Esophagus squamous epithelium (tissue), 5 donors: Measurements from ENCODE around the gene ADIPOR2. TPM values are rescaled to one million over a fixed set of nuclear protein-coding genes. Genes with fewer than 3 reads are reported as not detected.

ENCODE experiments used
- DNase-seq: peaks from one replicate; lab custom pipeline; 2025; lab: John Stamatoyannopoulos, UW
- H3K27ac ChIP-seq, 4 donors: fragments of 200-600 bp; sonication (generic); one replicate each; pipeline ENCODE4 v1.5.1; 2016 to 2019; ENCODE audit warnings: mild to moderate bottlenecking in 1 of 4
- H3K27me3 ChIP-seq, 4 donors: fragments of 200-600 bp; sonication (generic); 1 replicate in 3 of 4; 2 replicates in 1 of 4; pipeline versions ENCODE4 v1.5.1 to v1.6.0; 2017 to 2021; ENCODE audit warnings: antibody characterized with exemption in 1 of 4
- H3K36me3 ChIP-seq, 3 donors: fragments of 200-600 bp; sonication (generic); one replicate each; pipeline ENCODE4 v1.5.1; 2016 to 2019
- H3K4me1 ChIP-seq, 3 donors: fragments of 200-600 bp; sonication (generic); one replicate each; pipeline ENCODE4 v1.5.1; 2017 to 2019
- H3K4me3 ChIP-seq, 4 donors: fragments of 200-600 bp; sonication (generic); 1 replicate in 3 of 4; 2 replicates in 1 of 4; pipeline ENCODE4 v1.5.1; 2016 to 2019; ENCODE audit warnings: mild to moderate bottlenecking in 2 of 4, moderate library complexity in 1 of 4
- H3K9me3 ChIP-seq, 3 donors: fragments of 200-600 bp; sonication (generic); one replicate each; pipeline ENCODE4 v1.5.1; 2016 to 2019
- POLR2A ChIP-seq, 4 donors: fragments of 450-650 bp; IDR thresholded peaks; one replicate each; pipeline ENCODE4 v1.6.1; 2017; ENCODE audit warnings: antibody characterized with exemption in 4 of 4, mild to moderate bottlenecking in 4 of 4, moderate library complexity in 3 of 4
- WGBS, 2 donors: methylation state at CpG; one replicate each; pipeline ENCODE4 v1.1.5; 2018; 5-methylcytosine and 5-hydroxymethylcytosine counted together
- intact Hi-C: fragments of 100-400 bp; cut with DNase I; formaldehyde crosslinking; loops from one replicate; pipeline ENCODE4 v1.15.0; 2022
- total RNA-seq, 4 donors: library from RNA; depleted of rRNA; stranded (reverse); fragments of >200 nt; gene quantifications; one replicate each; pipeline ENCODE4 v1.1.0, GENCODE V29; 2016
- TF ChIP-seq, protein P1 (sequence below), 6 experiments: fragments of 450-650 bp in 4 of 6; fragments of 200-600 bp in 2 of 6; sonication (generic) in 2 of 6; IDR thresholded peaks; one replicate each; pipeline ENCODE4 v1.5.1; 2016 to 2019; ENCODE audit warnings: antibody characterized with exemption in 6 of 6, mild to moderate bottlenecking in 4 of 6, moderate library complexity in 4 of 6
- donor health status: DM: yes; HTN: yes; CAD: no.

The ADIPOR2 gene
- total RNA-seq, 4 donors from 2014 or later = 29.1 to 49.4 (median 31.1) TPM

DNA sequence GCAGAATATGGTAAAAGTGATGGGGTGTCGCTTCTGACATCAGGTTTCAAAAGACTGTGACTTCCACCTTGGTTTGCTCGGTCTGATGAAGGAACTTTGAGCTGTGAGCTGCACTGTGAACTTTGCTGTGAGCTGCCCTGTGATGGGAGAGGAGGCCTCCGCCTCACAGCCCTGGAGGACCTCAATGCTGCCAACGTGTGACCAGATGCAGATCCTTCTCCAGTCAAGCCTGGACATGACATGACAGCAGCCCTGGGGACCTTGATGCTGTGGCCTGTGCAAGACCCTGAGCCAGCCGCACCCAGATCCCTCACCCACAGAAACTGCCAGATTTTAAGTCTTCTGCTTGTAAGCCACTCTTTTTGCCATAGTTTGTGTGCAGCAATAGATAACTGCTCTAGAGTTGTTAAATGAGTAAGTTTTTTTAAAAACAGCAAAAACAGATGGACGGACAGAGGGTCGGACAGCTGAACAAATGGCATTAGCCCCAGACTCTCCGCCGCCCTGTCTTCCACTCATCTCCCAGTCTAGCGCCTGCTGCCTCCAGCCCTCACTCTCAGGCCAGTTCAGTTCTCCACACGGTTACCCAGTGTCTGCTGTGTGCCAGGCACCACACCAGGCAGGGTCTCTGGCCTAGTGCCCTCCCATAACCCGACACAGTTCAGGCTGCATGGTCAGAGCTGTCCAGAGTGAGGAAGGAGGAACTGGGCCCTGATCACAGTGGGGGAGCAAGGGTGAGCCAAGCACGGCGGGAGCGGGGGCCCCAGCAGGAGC, 116.4 kb downstream of the ADIPOR2 start:
- Histone ChIP-seq H3K9me3 (no peaks in the 10 kb centered on the region), H3K4me1 (peaks cover 0 to 21% (median 0%) of the 10 kb centered on the region in 3 donors), H3K27ac (no peak overlapping the region), H3K27me3 (peaks cover 0 to 5% (median 0%) of the 10 kb centered on the region in 4 donors), H3K4me3 (no peak overlapping the region), H3K36me3 (no peaks in the 10 kb centered on the region)
- DNase-seq = no peak
- intact Hi-C loops = no loop called here
- TF ChIP-seq, protein P1, sequence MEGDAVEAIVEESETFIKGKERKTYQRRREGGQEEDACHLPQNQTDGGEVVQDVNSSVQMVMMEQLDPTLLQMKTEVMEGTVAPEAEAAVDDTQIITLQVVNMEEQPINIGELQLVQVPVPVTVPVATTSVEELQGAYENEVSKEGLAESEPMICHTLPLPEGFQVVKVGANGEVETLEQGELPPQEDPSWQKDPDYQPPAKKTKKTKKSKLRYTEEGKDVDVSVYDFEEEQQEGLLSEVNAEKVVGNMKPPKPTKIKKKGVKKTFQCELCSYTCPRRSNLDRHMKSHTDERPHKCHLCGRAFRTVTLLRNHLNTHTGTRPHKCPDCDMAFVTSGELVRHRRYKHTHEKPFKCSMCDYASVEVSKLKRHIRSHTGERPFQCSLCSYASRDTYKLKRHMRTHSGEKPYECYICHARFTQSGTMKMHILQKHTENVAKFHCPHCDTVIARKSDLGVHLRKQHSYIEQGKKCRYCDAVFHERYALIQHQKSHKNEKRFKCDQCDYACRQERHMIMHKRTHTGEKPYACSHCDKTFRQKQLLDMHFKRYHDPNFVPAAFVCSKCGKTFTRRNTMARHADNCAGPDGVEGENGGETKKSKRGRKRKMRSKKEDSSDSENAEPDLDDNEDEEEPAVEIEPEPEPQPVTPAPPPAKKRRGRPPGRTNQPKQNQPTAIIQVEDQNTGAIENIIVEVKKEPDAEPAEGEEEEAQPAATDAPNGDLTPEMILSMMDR (IDR thresholded peaks at IDR 0.05) = no peak
- TF ChIP-seq POLR2A (IDR thresholded peaks at IDR 0.05) = no peak
- 85 to 89% methylated on average over 10 of the region's 15 CpGs for WGBS, 2 donors

DNA sequence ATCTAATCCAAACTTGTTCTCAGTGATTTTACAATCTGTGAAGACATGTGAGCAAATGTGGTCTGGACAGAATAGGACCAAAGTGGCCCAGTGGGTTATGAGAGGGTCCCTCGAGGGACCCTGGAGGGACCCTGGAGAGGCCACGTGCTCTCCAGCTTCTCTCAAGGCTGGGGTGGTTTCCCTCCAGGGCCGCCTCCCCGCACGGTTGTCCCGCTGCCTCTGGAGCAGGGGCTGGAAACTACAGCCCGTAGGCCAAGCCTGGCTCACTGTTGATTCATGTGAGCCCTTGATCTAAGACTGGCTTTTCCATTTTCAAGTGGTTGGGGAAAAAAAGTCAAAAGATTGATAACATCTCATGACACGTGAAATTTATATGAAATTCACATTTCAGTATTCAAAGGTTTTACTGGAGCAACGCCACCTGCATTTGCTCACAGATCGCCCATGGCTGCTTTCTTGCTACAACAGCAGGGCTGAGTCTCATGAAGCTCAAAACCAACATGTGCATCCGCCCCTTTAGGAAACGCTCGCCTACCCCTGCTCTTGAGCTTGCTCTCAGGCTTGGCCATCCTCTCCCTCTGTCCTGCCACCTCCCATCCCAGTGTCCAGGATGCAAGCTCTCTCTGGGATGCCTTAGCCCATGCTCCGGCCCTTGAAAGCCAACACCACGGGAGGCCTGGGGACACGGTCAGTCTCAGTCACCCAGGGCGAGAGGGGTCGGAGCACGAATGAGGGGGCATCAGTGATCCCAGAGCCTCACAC, 117.3 kb downstream of the ADIPOR2 start:
- 87 to 90% methylated on average over 9 to 16 of the region's 19 CpGs for whole genome bisulfite sequencing, 2 donors
- intact Hi-C loops = no loop called here
- no peaks in the 10 kb centered on the region for H3K9me3 ChIP-seq
- peaks cover 0 to 22% (median 0%) of the 10 kb centered on the region in 3 donors for H3K4me1 ChIP-seq
- peaks cover 0 to 6% (median 0%) of the 10 kb centered on the region in 4 donors for H3K27me3 ChIP-seq
- H3K4me3 ChIP-seq = no peak overlapping the region
- DNase-seq = no peak
- TF ChIP-seq, protein P1 (IDR thresholded peaks at IDR 0.05) = no peak
- no peak for TF ChIP-seq POLR2A (IDR thresholded peaks at IDR 0.05)
- no peak overlapping the region for H3K27ac ChIP-seq
- no peaks in the 10 kb centered on the region for H3K36me3 ChIP-seq

DNA sequence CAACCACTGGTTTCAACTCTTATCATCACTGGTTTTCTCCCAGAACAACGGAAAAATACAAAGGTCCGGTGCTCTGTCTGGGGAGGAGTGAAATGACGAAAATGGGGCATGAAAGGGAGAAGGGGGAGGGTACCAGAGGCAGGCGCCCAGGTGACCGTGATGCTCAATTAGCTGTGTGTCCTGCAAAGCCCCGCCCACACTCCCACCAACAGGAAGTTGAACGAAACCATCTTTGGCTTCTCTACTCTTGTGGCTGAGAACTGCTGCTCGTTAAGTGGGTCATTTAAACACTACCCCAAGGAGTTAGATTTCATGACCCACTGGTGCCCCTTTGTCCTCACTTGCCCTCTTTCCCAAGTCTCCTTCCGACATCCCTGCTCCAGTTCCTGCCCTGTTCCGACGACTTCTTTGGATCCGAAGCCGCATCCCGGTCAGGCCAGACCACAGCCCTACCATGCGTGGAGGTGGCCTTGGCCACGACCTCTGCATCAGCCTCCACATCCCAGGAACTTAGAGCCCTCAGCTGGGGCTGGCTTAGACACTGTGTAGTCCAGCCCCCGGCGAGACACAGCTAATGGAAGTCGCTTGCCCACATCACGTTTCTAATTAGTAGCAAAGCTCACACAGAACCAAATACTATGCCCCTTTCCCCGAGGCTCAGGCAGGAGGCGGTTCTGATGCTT, 118.1 kb downstream of the ADIPOR2 start:
- peaks cover 0 to 13% (median 0%) of the 10 kb centered on the region in 4 donors for H3K27me3 ChIP-seq
- intact Hi-C loops = no loop called here
- H3K9me3 ChIP-seq = no peaks in the 10 kb centered on the region
- H3K4me3 ChIP-seq = no peak overlapping the region
- no peak overlapping the region for H3K27ac ChIP-seq
- H3K4me1 ChIP-seq = peaks cover 0 to 22% (median 0%) of the 10 kb centered on the region in 3 donors
- no peak for DNase-seq
- H3K36me3 ChIP-seq = no peaks in the 10 kb centered on the region
- 79 to 85% methylated on average over 15 to 20 of the region's 22 CpGs for WGBS, 2 donors
- no peak for TF ChIP-seq POLR2A (IDR thresholded peaks at IDR 0.05)
- TF ChIP-seq, protein P1 (IDR thresholded peaks at IDR 0.05) = no peak

DNA sequence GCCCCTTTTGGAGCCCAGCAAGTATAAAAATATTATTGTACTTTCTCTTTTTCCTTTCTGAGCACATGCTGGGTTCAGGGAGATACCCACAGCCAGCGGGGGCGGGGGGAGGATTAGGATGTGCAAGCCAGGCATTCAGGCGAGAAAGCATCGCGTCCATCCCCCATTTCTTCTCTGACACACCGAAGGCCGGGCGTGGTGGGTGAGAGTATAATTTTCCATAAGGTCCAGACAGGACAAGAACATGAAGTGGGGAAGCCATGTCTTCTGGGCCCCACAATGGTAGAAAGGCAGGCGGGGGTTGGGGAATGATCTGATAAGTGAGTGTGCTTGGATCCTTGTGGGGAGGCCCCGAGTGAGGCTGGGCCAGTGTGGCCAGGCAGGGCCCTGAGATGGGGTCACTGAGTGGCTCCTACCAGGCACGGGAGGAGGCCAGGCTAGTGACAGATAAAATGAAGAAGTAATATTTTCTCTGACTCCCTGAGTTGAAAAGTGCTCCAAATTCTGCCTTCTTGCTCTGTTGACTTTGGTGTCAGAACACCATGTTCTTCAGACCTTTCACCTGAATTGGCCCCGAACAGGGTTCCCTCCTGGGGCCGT, 118.8 kb downstream of the ADIPOR2 start:
- no peak for TF ChIP-seq POLR2A (IDR thresholded peaks at IDR 0.05)
- TF ChIP-seq, protein P1 (IDR thresholded peaks at IDR 0.05) = no peak
- no peak for DNase-seq
- H3K36me3 ChIP-seq = no peaks in the 10 kb centered on the region
- 84 to 89% methylated on average over 7 to 8 of the region's 13 CpGs for WGBS, 2 donors
- H3K27me3 ChIP-seq = peaks cover 0 to 19% (median 0%) of the 10 kb centered on the region in 4 donors
- no peak overlapping the region for H3K4me3 ChIP-seq
- intact Hi-C loops = no loop called here
- H3K27ac ChIP-seq = peak overlapping the region in 1 of 4 donors; percentile 10
- no peaks in the 10 kb centered on the region for H3K9me3 ChIP-seq
- peaks cover 0 to 19% (median 0%) of the 10 kb centered on the region in 3 donors for H3K4me1 ChIP-seq
